H1 (cell line): ENCODE data around the gene ORC2. TPM values are rescaled to one million over a fixed set of nuclear protein-coding genes. Genes with fewer than 3 reads are reported as not detected.

Experiments
- polyA plus RNA-seq, 7 experiments: library from polyadenylated mRNA; depleted of rRNA in 3 of 7; stranded (reverse) in 5 of 7; unstranded in 2 of 7; fragments of >200 nt in 5 of 7; fragments of 200-250 nt in 2 of 7; gene quantifications; 1 replicate in 5 of 7; 2 replicates in 1 of 7; 4 replicates in 1 of 7; pipeline versions ENCODE4 v1.2.1 to v1.2.3, GENCODE V29; 2011 to 2013; ENCODE audit warnings: missing spikeins in 2 of 7, mixed read lengths in 2 of 7
- total RNA-seq: library from RNA; stranded (reverse); fragmentation: NEBNext Ultra II Directional; extraction: Animal tissue kit (Norgen Biotek cat#: 25700); gene quantifications from 2 replicates; pipeline ENCODE4 v1.2.1, GENCODE V29; 2021
- TF ChIP-seq, protein P1 (sequence below): fragments of 300-600 bp; sonication (generic); IDR thresholded peaks from 2 replicates; pipeline ENCODE4 v1.7.1; 2012; ENCODE audit warnings: low read length, moderate library complexity, mild to moderate bottlenecking, inconsistent platforms; ENCODE audit not compliant: insufficient replicate concordance

Gene ORC2
- total and polyA plus RNA-seq, 2 of the 8 experiments (the other 6 are each of a cell fraction or from before 2014, with no cell fraction given), result 7.1 to 89.8 TPM

DNA sequence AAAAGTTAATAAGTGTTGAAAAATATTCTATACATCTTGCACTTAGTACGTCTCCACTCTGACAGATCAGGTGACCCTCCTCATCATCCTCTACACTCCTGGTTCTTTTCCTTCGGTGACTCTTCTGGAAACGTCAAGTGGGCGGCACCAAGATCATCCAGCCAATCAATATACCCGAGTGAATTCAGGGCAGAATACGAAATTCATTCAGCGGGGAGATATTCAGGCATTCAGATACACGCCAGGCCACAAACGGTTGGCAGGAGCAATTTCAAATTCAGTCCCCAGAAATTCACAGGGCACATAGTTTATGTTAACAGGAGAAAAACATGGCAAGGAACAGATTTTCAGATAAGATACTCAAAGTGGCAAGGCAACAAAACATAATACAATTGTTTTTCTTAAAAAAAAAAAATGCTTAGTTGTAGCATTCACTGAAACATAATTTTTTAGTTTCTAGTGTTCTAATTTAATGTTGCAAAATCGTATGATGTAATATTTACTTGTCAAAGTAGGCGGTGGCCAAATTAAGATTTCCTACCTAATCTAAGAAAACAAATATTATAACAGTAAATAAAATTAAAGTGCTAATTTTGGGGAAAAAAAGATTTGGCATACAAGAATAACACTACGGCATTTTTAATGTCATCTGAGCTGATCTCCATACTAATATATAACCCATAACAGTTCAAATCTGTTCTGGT, 103.2 kb downstream of the ORC2 start (continued):
- TF ChIP-seq, protein P1, sequence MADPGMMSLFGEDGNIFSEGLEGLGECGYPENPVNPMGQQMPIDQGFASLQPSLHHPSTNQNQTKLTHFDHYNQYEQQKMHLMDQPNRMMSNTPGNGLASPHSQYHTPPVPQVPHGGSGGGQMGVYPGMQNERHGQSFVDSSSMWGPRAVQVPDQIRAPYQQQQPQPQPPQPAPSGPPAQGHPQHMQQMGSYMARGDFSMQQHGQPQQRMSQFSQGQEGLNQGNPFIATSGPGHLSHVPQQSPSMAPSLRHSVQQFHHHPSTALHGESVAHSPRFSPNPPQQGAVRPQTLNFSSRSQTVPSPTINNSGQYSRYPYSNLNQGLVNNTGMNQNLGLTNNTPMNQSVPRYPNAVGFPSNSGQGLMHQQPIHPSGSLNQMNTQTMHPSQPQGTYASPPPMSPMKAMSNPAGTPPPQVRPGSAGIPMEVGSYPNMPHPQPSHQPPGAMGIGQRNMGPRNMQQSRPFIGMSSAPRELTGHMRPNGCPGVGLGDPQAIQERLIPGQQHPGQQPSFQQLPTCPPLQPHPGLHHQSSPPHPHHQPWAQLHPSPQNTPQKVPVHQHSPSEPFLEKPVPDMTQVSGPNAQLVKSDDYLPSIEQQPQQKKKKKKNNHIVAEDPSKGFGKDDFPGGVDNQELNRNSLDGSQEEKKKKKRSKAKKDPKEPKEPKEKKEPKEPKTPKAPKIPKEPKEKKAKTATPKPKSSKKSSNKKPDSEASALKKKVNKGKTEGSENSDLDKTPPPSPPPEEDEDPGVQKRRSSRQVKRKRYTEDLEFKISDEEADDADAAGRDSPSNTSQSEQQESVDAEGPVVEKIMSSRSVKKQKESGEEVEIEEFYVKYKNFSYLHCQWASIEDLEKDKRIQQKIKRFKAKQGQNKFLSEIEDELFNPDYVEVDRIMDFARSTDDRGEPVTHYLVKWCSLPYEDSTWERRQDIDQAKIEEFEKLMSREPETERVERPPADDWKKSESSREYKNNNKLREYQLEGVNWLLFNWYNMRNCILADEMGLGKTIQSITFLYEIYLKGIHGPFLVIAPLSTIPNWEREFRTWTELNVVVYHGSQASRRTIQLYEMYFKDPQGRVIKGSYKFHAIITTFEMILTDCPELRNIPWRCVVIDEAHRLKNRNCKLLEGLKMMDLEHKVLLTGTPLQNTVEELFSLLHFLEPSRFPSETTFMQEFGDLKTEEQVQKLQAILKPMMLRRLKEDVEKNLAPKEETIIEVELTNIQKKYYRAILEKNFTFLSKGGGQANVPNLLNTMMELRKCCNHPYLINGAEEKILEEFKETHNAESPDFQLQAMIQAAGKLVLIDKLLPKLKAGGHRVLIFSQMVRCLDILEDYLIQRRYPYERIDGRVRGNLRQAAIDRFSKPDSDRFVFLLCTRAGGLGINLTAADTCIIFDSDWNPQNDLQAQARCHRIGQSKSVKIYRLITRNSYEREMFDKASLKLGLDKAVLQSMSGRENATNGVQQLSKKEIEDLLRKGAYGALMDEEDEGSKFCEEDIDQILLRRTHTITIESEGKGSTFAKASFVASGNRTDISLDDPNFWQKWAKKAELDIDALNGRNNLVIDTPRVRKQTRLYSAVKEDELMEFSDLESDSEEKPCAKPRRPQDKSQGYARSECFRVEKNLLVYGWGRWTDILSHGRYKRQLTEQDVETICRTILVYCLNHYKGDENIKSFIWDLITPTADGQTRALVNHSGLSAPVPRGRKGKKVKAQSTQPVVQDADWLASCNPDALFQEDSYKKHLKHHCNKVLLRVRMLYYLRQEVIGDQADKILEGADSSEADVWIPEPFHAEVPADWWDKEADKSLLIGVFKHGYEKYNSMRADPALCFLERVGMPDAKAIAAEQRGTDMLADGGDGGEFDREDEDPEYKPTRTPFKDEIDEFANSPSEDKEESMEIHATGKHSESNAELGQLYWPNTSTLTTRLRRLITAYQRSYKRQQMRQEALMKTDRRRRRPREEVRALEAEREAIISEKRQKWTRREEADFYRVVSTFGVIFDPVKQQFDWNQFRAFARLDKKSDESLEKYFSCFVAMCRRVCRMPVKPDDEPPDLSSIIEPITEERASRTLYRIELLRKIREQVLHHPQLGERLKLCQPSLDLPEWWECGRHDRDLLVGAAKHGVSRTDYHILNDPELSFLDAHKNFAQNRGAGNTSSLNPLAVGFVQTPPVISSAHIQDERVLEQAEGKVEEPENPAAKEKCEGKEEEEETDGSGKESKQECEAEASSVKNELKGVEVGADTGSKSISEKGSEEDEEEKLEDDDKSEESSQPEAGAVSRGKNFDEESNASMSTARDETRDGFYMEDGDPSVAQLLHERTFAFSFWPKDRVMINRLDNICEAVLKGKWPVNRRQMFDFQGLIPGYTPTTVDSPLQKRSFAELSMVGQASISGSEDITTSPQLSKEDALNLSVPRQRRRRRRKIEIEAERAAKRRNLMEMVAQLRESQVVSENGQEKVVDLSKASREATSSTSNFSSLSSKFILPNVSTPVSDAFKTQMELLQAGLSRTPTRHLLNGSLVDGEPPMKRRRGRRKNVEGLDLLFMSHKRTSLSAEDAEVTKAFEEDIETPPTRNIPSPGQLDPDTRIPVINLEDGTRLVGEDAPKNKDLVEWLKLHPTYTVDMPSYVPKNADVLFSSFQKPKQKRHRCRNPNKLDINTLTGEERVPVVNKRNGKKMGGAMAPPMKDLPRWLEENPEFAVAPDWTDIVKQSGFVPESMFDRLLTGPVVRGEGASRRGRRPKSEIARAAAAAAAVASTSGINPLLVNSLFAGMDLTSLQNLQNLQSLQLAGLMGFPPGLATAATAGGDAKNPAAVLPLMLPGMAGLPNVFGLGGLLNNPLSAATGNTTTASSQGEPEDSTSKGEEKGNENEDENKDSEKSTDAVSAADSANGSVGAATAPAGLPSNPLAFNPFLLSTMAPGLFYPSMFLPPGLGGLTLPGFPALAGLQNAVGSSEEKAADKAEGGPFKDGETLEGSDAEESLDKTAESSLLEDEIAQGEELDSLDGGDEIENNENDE, result no peak
- TF ChIP-seq, all 59 proteins: peak for 1
